HL-60 (cell line): ENCODE data around the gene THG1L.

Experiments used
- DNase-seq, 2 experiments: peaks; one replicate each; pipeline ENCODE4 v3.0.0-alpha.2; 2010 to 2020; ENCODE audit warnings: low read depth in 1 of 2, low spot score in 1 of 2
- H3K27ac ChIP-seq: fragments of 250-450 bp; sonication (Bioruptor Pico); replicated peaks from 2 replicates; pipeline ENCODE4 v1.5.1; 2020; ENCODE audit warnings: mild to moderate bottlenecking, moderate library complexity
- H3K27me3 ChIP-seq: fragments of 250-450 bp; sonication (Bioruptor Pico); 2 replicates; pipeline ENCODE4 v1.5.1; 2021; ENCODE audit warnings: mild to moderate bottlenecking, moderate library complexity; ENCODE audit not compliant: insufficient read depth, poor library complexity, severe bottlenecking
- H3K4me3 ChIP-seq: replicated peaks from 2 replicates; pipeline ENCODE4 v1.5.1; 2011; ENCODE audit warnings: mild to moderate bottlenecking, control low read depth, low read length; ENCODE audit not compliant: insufficient read depth
- GABPA ChIP-seq: IDR thresholded peaks from 2 replicates; pipeline ENCODE4 v1.6.1; 2012; ENCODE audit warnings: low read depth
- POLR2AphosphoS5 ChIP-seq: IDR thresholded peaks from 2 replicates; pipeline ENCODE4 v1.6.1; 2012; ENCODE audit warnings: low read depth
- SPI1 ChIP-seq: IDR thresholded peaks from 2 replicates; pipeline ENCODE4 v1.6.1; 2012; ENCODE audit warnings: low read depth, mild to moderate bottlenecking, borderline replicate concordance
- TF ChIP-seq, protein P1 (sequence below): IDR thresholded peaks from 2 replicates; pipeline ENCODE4 v1.6.1; 2012; ENCODE audit warnings: low read depth; ENCODE audit not compliant: insufficient replicate concordance
- TF ChIP-seq, protein P2 (sequence below): IDR thresholded peaks from one replicate; pipeline ENCODE4 v1.5.1; 2011; ENCODE audit warnings: low read length, control low read depth, inconsistent platforms; ENCODE audit not compliant: insufficient read depth

The THG1L gene

DNA sequence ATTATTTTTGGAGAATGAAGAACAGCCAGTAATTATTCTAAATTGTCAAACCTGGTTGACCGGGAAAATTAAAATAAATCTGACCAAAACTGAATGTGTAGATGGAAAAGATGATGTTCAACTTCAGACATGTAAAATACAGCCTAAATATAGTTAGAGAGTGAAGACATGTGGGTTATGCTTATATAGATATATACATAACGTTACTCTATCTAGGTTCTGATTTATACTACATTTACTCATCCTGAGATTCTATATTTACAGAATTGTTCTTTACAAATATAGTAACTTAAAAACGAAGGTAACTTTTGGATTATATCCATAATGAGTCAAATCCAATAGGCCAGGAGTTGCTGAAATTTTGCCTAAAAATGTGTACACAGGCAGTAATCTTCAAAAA, 20.8 kb upstream of the THG1L start:
- DNase-seq: no peak
- TF ChIP-seq SPI1 (no peak), GABPA (no peak)
- TF ChIP-seq, protein P1, sequence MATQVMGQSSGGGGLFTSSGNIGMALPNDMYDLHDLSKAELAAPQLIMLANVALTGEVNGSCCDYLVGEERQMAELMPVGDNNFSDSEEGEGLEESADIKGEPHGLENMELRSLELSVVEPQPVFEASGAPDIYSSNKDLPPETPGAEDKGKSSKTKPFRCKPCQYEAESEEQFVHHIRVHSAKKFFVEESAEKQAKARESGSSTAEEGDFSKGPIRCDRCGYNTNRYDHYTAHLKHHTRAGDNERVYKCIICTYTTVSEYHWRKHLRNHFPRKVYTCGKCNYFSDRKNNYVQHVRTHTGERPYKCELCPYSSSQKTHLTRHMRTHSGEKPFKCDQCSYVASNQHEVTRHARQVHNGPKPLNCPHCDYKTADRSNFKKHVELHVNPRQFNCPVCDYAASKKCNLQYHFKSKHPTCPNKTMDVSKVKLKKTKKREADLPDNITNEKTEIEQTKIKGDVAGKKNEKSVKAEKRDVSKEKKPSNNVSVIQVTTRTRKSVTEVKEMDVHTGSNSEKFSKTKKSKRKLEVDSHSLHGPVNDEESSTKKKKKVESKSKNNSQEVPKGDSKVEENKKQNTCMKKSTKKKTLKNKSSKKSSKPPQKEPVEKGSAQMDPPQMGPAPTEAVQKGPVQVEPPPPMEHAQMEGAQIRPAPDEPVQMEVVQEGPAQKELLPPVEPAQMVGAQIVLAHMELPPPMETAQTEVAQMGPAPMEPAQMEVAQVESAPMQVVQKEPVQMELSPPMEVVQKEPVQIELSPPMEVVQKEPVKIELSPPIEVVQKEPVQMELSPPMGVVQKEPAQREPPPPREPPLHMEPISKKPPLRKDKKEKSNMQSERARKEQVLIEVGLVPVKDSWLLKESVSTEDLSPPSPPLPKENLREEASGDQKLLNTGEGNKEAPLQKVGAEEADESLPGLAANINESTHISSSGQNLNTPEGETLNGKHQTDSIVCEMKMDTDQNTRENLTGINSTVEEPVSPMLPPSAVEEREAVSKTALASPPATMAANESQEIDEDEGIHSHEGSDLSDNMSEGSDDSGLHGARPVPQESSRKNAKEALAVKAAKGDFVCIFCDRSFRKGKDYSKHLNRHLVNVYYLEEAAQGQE: no peak
- H3K27ac ChIP-seq: no peak overlapping the region
- no peaks in the 10 kb centered on the region for H3K27me3 ChIP-seq
- H3K4me3 ChIP-seq: no peak overlapping the region

DNA sequence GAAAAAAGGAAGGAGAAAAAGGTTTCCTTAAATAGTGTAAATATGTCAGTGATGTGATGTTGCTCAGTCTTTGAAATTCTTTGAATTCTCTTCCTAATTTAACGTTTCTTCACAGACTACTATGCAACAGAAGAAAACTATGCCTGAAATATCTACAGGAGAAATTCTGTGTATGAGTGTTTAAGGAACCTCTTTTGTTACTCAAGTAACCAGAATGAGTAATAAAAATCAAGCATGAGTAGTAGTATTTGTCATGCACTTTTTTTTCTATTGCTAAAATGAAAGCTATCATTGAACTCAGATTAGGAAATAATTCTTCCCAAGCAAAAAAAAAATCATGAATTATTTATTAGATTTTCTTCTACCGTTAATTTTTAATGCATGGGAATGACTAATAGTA, 20.3 kb upstream of the THG1L start:
- Histone ChIP-seq H3K4me3 (no peak overlapping the region), H3K27ac (no peak overlapping the region)
- TF ChIP-seq GABPA (no peak), POLR2AphosphoS5 (no peak), SPI1 (no peak)
- TF ChIP-seq, protein P2, sequence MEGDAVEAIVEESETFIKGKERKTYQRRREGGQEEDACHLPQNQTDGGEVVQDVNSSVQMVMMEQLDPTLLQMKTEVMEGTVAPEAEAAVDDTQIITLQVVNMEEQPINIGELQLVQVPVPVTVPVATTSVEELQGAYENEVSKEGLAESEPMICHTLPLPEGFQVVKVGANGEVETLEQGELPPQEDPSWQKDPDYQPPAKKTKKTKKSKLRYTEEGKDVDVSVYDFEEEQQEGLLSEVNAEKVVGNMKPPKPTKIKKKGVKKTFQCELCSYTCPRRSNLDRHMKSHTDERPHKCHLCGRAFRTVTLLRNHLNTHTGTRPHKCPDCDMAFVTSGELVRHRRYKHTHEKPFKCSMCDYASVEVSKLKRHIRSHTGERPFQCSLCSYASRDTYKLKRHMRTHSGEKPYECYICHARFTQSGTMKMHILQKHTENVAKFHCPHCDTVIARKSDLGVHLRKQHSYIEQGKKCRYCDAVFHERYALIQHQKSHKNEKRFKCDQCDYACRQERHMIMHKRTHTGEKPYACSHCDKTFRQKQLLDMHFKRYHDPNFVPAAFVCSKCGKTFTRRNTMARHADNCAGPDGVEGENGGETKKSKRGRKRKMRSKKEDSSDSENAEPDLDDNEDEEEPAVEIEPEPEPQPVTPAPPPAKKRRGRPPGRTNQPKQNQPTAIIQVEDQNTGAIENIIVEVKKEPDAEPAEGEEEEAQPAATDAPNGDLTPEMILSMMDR: no peak
- TF ChIP-seq, protein P1: no peak

DNA sequence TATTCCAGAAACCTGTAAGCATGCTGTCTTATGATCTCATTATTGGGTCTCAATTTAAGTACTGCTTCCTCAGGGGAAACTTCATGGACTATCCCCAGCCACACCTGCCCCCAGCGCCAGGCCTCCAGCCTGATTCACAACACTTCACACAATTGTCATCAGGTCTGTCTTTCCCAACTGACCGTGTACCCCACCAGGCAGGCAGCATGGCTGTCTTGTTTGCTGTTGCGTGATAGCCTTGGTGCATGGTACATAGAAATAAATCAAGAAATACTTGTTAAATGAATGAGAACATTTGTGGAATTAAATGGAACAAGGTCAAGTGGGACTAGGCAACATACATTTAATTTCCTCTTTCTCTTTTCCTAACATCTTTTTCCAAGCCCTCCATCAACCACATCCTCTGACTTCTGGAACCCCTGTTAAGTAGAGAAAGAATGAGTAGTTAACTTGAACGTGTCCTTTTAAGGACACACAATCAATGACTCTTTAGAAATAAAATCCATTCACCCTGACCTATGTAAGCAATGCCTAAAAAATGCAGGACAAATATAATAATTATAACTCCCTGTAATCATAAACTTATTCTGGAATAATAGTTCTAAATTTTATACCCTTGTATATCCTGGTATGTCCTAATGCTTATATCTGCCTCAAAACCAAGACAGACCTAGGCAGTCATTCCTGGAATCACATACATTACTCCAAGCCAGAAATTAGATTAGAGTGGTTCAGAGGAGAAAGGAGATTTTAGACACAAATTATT, 17.2 kb upstream of the THG1L start:
- TF ChIP-seq, protein P1: no peak
- TF ChIP-seq GABPA: no peak
- TF ChIP-seq, protein P2: no peak
- TF ChIP-seq POLR2AphosphoS5: no peak
- TF ChIP-seq SPI1: no peak
- DNase-seq: no peak
- Histone ChIP-seq H3K27me3 (no peaks in the 10 kb centered on the region), H3K27ac (no peak overlapping the region), H3K4me3 (no peak overlapping the region)

More for the DNA sequence above, 20.3 kb upstream of the THG1L start:
- DNase-seq: no peak
- H3K27me3 ChIP-seq: no peaks in the 10 kb centered on the region
